ENCODE measurements around the gene FURIN. TPM values are rescaled to one million over a fixed set of nuclear protein-coding genes. Genes with fewer than 3 reads are reported as not detected.
A peak's percentile ranks its signal among the peaks of the same experiment; 100 is the strongest.

FURIN gene
- total and polyA plus RNA-seq, 9 of the 15 experiments (the other 6 are each of a cell fraction or from before 2014, with no cell fraction given), result 0.92 to 99.9 (median 34.8) TPM

GRCh38 chr15:90862964-90863778, 5.2 kb upstream of the FURIN start (continued):
- TF ChIP-seq, protein P1, sequence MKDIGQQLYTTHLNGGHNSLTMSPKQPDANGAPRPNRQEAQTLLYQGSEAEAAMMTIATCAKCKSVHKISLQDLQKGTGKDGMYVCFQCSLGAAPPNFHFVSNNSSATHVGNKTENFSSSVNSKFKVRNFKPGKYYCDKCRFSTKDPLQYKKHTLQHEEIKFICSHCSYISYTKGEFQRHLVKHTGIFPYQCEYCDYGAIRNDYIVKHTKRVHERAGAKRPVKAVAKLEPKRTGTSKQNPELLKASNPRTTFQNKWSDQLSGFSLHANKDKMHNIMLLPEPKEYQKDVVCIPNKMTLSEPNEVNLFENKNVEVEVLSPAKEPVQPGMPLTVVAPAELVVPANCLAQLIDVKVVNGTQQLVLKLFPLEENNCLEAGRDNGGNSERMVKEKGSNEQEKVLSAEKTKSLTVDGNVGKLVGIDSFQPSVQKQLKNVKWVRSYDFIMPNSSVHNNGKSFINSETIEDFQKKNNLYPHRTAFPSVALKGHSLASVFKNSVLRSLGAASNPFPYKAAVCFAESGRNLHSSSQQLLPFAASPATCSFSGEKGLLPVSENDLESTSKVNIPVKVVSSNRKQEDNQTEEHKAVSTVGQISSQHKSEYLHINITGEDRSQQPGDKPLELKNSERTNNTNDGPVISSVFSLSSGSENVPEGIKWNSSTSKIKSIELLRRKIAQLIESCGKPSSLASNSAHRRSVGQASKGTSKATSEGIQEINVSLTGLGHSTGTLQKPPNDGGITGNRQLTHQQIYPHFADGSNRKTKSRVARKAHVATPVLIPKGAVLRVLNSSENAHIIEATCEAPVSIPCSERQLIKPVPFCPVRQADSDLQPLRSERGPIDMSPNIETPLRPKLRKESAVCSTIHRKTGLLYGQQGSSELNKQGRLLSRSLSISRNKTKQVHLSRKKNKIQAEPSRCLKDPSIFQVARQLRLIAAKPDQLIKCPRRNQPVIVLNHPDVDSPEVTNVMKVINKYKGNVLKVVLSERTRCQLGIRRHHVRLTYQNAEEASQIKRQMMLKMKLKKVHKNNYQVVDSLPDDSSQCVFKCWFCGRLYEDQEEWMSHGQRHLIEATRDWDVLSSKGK (CRISPR knock-in tag; IDR thresholded peaks at IDR 0.05), result no peak
- TF ChIP-seq HMGXB4 (CRISPR knock-in tag; IDR thresholded peaks at IDR 0.05) (no peak), POLR2B (IDR thresholded peaks at IDR 0.05; ENCODE audit: low read depth, partially characterized antibody) (no peak), STAG1 (CRISPR knock-in tag; IDR thresholded peaks at IDR 0.05; ENCODE audit: borderline replicate concordance) (0 out of 2 replicates have a peak, but pooled peaks have one; percentile 3), PYGO2 (tag; IDR thresholded peaks at IDR 0.05) (no peak), NR2C1 (IDR thresholded peaks at IDR 0.05) (peak; percentile 88), NR2C1 (tag; IDR thresholded peaks at IDR 0.05) (peak; percentile 86), MLX (CRISPR knock-in tag; conservative IDR thresholded peaks at IDR 0.05) (no peak), FOXK1 (CRISPR knock-in tag; IDR thresholded peaks at IDR 0.05; ENCODE audit: borderline replicate concordance) (no peak), ZNF592 (IDR thresholded peaks at IDR 0.05) (0 out of 2 replicates have a peak, but pooled peaks have one; percentile 16), TAF1 (IDR thresholded peaks at IDR 0.05; ENCODE audit: control insufficient read depth, extremely low read depth, insufficient read depth, low read length, severe bottlenecking) (no peak)

Measured in K562 (cell line).